ENCODE measurements around the gene MRPL3. TPM values are rescaled to one million over a fixed set of nuclear protein-coding genes. Genes with fewer than 3 reads are reported as not detected.

Gene MRPL3
- total and polyA plus RNA-seq, 10 of the 15 experiments (the other 5 are each of a cell fraction or from before 2014, with no cell fraction given) = 91.6 to 307 (median 198) TPM

DNA sequence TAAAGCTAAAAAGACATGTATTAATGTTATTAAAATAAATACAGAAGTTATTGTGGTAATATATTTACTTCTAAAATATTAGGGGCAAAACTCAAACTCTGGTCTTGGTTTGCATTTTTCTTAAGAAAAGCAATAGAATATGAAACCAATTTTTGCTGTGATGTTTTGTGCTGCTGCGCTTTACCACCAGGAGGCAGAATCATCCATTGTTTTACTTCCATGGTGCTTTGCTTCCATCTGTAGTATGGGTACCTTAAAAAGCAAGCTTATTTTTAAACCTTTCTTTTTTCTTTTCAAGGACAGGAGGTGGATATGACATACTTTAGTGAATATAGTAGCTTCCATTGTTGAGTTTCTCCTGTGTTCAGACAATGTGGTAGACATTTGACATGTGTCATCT, 46.6 kb upstream of the MRPL3 start (continued):
- TF ChIP-seq SMC3 (IDR thresholded peaks at IDR 0.05; ENCODE audit: borderline replicate concordance, low read length) = peak; percentile 93
- no peak for TF ChIP-seq IKZF1 (conservative IDR thresholded peaks at IDR 0.05)
- TF ChIP-seq, protein P1, sequence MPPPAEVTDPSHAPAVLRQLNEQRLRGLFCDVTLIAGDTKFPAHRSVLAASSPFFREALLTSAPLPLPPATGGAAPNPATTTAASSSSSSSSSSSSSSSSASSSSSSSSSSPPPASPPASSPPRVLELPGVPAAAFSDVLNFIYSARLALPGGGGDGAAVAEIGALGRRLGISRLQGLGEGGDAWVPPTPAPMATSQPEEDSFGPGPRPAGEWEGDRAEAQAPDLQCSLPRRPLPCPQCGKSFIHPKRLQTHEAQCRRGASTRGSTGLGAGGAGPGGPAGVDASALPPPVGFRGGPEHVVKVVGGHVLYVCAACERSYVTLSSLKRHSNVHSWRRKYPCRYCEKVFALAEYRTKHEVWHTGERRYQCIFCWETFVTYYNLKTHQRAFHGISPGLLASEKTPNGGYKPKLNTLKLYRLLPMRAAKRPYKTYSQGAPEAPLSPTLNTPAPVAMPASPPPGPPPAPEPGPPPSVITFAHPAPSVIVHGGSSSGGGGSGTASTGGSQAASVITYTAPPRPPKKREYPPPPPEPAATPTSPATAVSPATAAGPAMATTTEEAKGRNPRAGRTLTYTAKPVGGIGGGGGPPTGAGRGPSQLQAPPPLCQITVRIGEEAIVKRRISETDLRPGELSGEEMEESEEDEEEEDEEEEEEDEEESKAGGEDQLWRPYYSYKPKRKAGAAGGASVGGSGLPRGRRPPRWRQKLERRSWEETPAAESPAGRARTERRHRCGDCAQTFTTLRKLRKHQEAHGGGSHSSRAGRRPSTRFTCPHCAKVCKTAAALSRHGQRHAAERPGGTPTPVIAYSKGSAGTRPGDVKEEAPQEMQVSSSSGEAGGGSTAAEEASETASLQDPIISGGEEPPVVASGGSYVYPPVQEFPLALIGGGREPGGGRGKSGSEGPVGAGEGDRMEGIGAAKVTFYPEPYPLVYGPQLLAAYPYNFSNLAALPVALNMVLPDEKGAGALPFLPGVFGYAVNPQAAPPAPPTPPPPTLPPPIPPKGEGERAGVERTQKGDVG (CRISPR knock-in tag; IDR thresholded peaks at IDR 0.05) = no peak

DNA sequence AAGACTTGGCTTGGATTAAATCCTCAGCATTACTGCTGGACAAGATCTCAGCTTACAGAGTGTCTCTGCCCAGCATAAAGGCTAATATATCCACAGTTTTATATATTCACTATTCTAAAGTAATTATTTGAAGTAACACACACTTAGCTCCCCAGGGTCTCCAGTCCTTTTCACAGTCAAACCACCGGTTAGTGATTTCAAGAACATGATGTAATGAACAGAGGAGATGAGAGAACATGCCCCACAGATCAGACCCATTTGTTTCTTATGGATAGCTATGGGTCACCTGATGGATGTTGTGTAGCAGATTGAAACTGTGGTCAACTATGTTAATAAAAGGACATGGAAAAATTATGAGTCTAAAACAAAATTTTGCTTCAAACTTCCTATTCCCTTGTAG, 44.8 kb upstream of the MRPL3 start:
- no peak overlapping the region for H2AFZ ChIP-seq (ENCODE audit: control insufficient read depth, low read depth, low read length)
- H3K27ac ChIP-seq (ENCODE audit: control insufficient read depth, insufficient read depth) = no peak overlapping the region
- no peak for FAIRE-seq
- RAD21 ChIA-PET (ENCODE audit: unreplicated experiment) = interaction anchor here (0.7 to 4.7 kb wide), 11 partner anchors 10 to 489 kb away, joined by 3 to 54 read pairs (median 4); partner anchors contain the start of gene CPNE4
- WGBS (ENCODE audit: insufficient coverage, insufficient replicate concordance, low lambda C conversion rate, missing lambda C conversion rate) = 0% methylated on average over 1 of the region's 1 CpG
- H3K4me3 ChIP-seq = no peak overlapping the region
- TF ChIP-seq, protein P2, sequence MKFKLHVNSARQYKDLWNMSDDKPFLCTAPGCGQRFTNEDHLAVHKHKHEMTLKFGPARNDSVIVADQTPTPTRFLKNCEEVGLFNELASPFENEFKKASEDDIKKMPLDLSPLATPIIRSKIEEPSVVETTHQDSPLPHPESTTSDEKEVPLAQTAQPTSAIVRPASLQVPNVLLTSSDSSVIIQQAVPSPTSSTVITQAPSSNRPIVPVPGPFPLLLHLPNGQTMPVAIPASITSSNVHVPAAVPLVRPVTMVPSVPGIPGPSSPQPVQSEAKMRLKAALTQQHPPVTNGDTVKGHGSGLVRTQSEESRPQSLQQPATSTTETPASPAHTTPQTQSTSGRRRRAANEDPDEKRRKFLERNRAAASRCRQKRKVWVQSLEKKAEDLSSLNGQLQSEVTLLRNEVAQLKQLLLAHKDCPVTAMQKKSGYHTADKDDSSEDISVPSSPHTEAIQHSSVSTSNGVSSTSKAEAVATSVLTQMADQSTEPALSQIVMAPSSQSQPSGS (IDR thresholded peaks at IDR 0.05; ENCODE audit: low read length) = peak; percentile 51; the same call in 1 of the 2 replicates
- TF ChIP-seq IRF4 (IDR thresholded peaks at IDR 0.05; ENCODE audit: low read depth, low read length) = 0 out of 2 replicates have a peak, but pooled peaks have one; percentile 9
- peak; percentile 52 for TF ChIP-seq ATF7 (IDR thresholded peaks at IDR 0.05; ENCODE audit: low read depth)
- TF ChIP-seq, protein P3, sequence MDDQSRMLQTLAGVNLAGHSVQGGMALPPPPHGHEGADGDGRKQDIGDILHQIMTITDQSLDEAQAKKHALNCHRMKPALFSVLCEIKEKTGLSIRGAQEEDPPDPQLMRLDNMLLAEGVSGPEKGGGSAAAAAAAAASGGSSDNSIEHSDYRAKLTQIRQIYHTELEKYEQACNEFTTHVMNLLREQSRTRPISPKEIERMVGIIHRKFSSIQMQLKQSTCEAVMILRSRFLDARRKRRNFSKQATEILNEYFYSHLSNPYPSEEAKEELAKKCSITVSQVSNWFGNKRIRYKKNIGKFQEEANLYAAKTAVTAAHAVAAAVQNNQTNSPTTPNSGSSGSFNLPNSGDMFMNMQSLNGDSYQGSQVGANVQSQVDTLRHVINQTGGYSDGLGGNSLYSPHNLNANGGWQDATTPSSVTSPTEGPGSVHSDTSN (IDR thresholded peaks at IDR 0.05; ENCODE audit: insufficient replicate concordance, low read depth, low read length) = no peak
- peak; percentile 68 for TF ChIP-seq RUNX3 (IDR thresholded peaks at IDR 0.05; ENCODE audit: low read length)
- TF ChIP-seq DPF2 (IDR thresholded peaks at IDR 0.05) = no peak
- no peak for TF ChIP-seq SRF (IDR thresholded peaks at IDR 0.05; ENCODE audit: low read depth in 2 of 2, low read length in 2 of 2)
- peak in 1 of 2 experiments; percentile 15; a peak in 1 of 4 replicates for TF ChIP-seq EP300 (IDR thresholded peaks at IDR 0.05; ENCODE audit: borderline replicate concordance in 1 of 2, control insufficient read depth in 1 of 2, low read depth in 2 of 2, low read length in 2 of 2)
- TF ChIP-seq JUNB (IDR thresholded peaks at IDR 0.05) = peak; percentile 68
- H4K20me1 ChIP-seq (ENCODE audit: control insufficient read depth, insufficient read depth) = no peaks in the 10 kb centered on the region
- H3K9ac ChIP-seq (ENCODE audit: control insufficient read depth, insufficient read depth, low read length) = no peak overlapping the region
- in situ Hi-C loops (cut with MboI) = no loop called here
- H3K4me2 ChIP-seq (ENCODE audit: control insufficient read depth, insufficient read depth) = no peak overlapping the region
- no peaks in the 10 kb centered on the region for H3K9me3 ChIP-seq (replicated peaks; ENCODE audit: control insufficient read depth, insufficient read depth, low read length)
- H3K79me2 ChIP-seq (ENCODE audit: control insufficient read depth, insufficient read depth, low read length) = no peaks in the 10 kb centered on the region
- peak; percentile 92 for ATAC-seq
- no TSS peak for BruUV-seq (replicated peaks)
- H3K27me3 ChIP-seq (replicated peaks in 1 of 2; ENCODE audit: control insufficient read depth in 2 of 2, insufficient read depth in 2 of 2, low read length in 1 of 2) = no peaks in the 10 kb centered on the region
- SMC1A ChIA-PET (ENCODE audit: uncharacterized antibody, unreplicated experiment) = interaction anchor here (0.8 to 6.1 kb wide), 9 partner anchors 9 to 635 kb away, joined by 3 to 74 read pairs (median 3); no protein-coding TSS in a partner anchor
- no peak for DNase-seq (ENCODE audit: low read depth, low spot score)
- H3K36me3 ChIP-seq (ENCODE audit: control insufficient read depth in 2 of 2, insufficient read depth in 2 of 2, low read length in 1 of 2) = no peaks in the 10 kb centered on the region
- CTCF ChIA-PET = interaction anchor here (0.6 to 6.0 kb wide), 12 partner anchors 31 to 635 kb away, joined by 3 to 88 read pairs (median 4); partner anchors contain the start of gene CPNE4
- intact Hi-C loops (cut with micrococcal nuclease; ENCODE audit: unreplicated experiment) = loop anchor here (10.0 kb wide), 2 partner anchors 513 to 637 kb away; no protein-coding TSS in a partner anchor
- POLR2A ChIA-PET = interaction anchor here (0.5 to 0.6 kb wide), 2 partner anchors 298 to 463 kb away, joined by 3 to 6 read pairs; no protein-coding TSS in a partner anchor
- H3K4me1 ChIP-seq (ENCODE audit: control insufficient read depth, insufficient read depth, low read length) = no peaks in the 10 kb centered on the region

All from GM12878 (cell line).